Measurements from ENCODE around the gene SPTLC2. TPM values are rescaled to one million over a fixed set of nuclear protein-coding genes. Genes with fewer than 3 reads are reported as not detected.
"Not testable (repeated sequence)": the region's sequence is repeated elsewhere in the genome, so short reads cannot be mapped to it uniquely, and the experiment has no call there.

SPTLC2 gene
- total RNA-seq, 1 experiment from 2014 or later, result 10.9 TPM

DNA sequence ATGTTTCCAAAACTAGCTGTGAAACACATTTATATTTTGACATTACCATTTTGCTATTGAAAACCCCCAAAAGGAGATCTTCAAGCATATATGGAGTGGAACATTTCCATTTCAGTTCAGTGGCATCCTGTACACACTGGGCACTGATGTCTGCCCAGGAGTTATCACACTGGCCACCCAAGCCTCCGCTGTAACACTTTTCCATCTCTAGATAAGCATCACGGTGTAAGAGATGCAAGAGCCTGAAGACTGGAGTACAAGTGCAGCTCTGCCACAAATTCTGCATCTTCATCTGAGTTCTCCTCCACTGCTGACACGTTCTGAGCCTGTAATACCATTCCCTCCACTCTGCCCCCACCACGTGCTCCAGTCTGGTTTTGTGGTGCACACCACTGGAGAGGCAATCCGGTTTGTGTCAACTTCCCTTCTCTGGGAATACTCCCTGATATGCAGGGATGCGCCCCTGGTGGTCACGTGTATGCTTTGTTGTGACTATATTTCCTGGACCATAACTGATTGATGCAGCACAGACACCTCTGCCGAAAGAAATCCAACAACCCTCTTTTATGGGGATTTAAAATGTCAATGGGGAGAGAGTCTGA, 12.7 kb downstream of the SPTLC2 start:
- DNase-seq, result no peak
- no peak overlapping the region for H3K4me3 ChIP-seq
- no peaks in the 10 kb centered on the region for H3K9me3 ChIP-seq
- H3K36me3 ChIP-seq, result no peaks in the 10 kb centered on the region
- H3K27me3 ChIP-seq, result no peaks in the 10 kb centered on the region

DNA sequence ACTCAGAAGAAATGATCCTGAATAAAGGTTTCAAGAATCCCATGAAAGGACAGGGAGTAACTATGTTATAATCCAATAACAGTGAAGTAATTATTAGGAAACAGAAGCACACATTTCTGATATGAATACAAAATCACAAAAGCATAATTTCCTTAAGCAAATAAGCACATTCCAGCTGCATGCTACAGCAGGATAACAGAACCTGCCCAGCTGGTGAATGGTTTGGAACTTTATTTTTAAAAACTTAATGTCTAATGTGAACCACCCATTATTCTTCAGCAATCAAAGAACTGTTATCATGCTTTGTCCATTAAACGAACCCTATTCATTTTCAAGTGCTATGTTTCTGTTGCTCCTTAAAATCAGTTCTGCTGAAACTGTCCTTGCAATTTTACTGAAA, 13.4 kb downstream of the SPTLC2 start:
- Histone ChIP-seq H3K36me3 (no peaks in the 10 kb centered on the region), H3K4me3 (no peak overlapping the region), H3K27me3 (no peaks in the 10 kb centered on the region), H3K9me3 (no peaks in the 10 kb centered on the region)
- DNase-seq, result no peak

DNA sequence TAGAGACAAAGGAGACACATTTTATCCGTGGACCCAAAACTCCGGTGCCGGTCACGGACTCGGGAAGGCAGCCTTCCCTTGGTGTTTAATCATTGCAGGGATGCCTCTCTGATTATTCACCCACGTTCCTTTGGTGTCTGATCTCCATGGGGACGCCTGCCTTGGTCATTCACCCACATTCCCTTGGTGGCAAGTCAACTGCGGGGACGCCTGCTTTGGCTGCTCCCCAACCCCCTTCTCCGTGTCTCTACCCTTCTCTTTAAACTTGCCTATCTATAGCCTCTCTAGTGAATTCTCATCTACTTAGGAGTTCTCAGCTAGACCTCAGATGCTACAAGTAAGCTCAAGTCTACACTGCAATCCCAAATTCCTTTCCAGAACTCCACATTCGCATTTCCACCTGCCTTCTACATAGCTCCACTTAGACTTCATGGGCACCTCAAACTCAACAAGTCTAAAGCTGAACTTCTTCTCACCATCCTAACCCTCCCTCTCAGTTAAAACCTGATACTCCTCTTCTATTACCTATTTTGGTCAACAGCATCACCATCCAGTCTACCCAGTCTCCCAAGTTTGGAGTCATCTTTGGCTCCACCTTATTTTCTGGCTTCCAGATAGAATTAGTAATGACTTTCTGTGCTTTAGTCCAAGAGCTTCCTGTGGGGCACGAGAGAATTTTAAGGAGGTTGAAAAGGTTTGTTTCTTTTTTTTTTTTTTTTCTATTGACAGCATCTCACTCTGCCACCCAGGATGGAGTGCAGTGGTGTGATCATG, 14.4 kb downstream of the SPTLC2 start:
- DNase-seq, result no peak
- no peaks in the 10 kb centered on the region for H3K9me3 ChIP-seq

GRCh38 chr14:77599889-77600288, 16.5 kb downstream of the SPTLC2 start:
- H3K36me3 ChIP-seq, result no peaks in the 10 kb centered on the region
- H3K9me3 ChIP-seq, result no peaks in the 10 kb centered on the region
- DNase-seq, result no peak
- no peaks in the 10 kb centered on the region for H3K27me3 ChIP-seq
- H3K4me3 ChIP-seq, result no peak overlapping the region

More for the DNA sequence above, 14.4 kb downstream of the SPTLC2 start:
- Histone ChIP-seq H3K36me3 (no peaks in the 10 kb centered on the region), H3K4me3 (no peak overlapping the region), H3K27me3 (no peaks in the 10 kb centered on the region)

DNA sequence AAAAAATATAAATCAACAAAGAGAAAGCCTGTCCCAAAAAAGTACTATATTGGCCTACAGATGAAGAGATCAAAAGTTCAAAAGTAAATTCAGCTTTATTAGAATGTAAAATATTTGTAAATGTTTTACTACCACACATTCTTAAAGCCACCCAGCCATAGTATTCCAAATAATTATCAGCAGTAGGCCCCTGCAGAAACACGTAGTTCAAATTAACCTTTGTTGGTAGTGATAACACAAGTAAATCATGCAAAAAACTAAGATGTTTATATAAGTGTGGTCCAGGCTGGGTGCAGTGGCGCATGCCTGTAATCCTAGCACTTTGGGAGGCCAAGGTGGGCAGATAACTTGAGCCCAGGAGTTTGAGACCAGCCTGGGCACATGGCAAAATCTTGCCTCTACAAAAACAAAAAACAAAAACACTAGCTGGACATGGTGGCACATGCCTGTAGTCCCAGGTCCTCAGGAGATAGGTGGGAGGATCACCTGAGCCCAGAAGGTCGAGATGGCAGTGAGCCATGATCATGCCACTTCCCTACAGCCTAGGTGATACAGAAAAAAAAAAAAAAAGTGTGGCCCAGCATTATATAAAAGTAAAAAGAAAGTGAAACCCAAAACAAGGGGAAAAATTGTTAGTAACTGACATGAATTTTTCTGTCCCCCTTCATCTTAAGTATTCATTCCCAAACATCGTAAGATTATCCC, 17.9 kb downstream of the SPTLC2 start:
- Histone ChIP-seq H3K9me3 (no peaks in the 10 kb centered on the region), H3K36me3 (no peaks in the 10 kb centered on the region), H3K4me3 (no peak overlapping the region), H3K27me3 (no peaks in the 10 kb centered on the region)
- no peak for DNase-seq

DNA sequence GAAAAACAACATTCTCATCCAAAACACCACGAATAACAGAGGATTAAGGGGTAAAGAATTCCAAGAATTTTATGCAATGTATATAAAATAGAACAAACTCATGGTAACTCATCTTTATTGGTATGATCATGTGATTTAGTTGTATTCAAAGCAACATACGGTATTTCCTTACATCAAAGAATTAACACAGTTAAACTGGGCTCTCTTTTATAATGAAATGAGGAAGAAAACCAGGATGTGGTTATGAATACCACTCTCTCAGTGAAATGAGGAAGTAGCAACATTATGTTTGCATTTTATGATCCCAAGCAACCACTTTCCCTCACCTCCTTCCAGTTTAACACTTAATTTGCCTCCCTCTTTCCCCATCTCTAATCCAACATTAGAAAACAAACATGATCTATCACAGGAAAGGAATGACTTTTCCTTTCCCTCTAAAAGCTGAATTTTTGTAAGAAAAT, 22.9 kb downstream of the SPTLC2 start:
- no peaks in the 10 kb centered on the region for H3K36me3 ChIP-seq
- H3K9me3 ChIP-seq, result no peaks in the 10 kb centered on the region
- no peak overlapping the region for H3K4me3 ChIP-seq
- H3K27me3 ChIP-seq, result no peaks in the 10 kb centered on the region
- no peak for DNase-seq

DNA sequence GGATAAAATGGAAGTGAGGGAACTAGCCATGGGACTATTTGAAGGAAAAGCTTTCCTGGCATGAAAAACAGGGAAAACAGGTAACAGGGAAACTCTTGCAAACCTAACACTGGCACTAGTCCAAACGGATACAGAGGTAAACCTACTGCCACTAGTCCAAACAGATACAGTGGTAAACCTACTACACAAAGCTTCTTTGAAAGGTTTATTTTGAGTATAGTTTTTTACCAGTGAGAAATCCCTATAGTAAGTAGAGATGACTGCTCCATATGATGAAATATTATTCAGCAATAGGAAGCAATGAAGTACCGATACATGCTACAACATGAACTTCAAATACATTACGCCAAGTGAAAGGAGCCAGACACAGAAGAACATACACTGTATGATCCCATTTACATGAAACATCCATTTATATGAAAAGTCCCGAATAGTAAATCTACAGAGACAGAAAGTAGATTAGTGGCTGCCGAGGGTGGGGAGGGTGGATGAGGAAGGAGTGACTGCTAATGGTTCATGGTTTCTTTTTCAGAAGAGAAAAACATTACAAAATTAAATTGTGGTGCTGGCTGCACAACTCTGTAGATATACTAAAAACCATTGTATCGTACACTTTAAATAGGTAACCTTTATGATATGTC, 25.5 kb downstream of the SPTLC2 start:
- Histone ChIP-seq H3K4me3 (no peak overlapping the region), H3K36me3 (no peaks in the 10 kb centered on the region), H3K9me3 (no peaks in the 10 kb centered on the region), H3K27me3 (no peaks in the 10 kb centered on the region)
- DNase-seq, result no peak

DNA sequence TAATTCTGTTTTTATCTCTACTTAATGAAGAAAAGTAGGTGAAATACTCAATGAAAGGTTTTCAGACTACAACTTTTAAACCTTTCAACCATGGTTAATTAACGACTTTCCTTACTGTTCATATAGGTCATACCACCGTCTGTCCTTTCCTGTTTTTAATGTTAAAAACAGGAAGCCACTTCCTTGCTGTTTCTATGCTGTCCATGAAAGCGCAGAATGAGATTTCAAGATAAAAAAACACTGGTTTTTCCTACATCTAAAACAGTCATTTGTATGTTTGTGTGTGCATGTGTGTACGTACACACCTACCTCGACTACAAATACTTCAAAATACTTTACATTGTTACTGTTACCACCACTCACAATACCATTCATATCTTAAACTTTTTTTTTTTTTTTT, 27.3 kb downstream of the SPTLC2 start:
- H3K4me3 ChIP-seq, result no peak overlapping the region
- no peaks in the 10 kb centered on the region for H3K36me3 ChIP-seq
- H3K27me3 ChIP-seq, result no peaks in the 10 kb centered on the region
- DNase-seq, result no peak
- H3K9me3 ChIP-seq, result no peaks in the 10 kb centered on the region

- H3K36me3 ChIP-seq, H3K9me3 ChIP-seq, DNase-seq, H3K4me3 ChIP-seq, H3K27me3 ChIP-seq: not testable (repeated sequence)
Observed at GRCh38 chr14:77588411-77589025, 27.9 kb downstream of the SPTLC2 start.

GRCh38 chr14:77585385-77585784, 31.1 kb downstream of the SPTLC2 start:
- Histone ChIP-seq H3K9me3 (no peaks in the 10 kb centered on the region), H3K36me3 (no peaks in the 10 kb centered on the region), H3K27me3 (no peaks in the 10 kb centered on the region), H3K4me3 (no peak overlapping the region)
- no peak for DNase-seq

GRCh38 chr14:77584809-77585208, 31.6 kb downstream of the SPTLC2 start:
- Histone ChIP-seq H3K27me3 (no peaks in the 10 kb centered on the region), H3K9me3 (no peaks in the 10 kb centered on the region), H3K36me3 (no peaks in the 10 kb centered on the region), H3K4me3 (no peak overlapping the region)
- DNase-seq, result peak; percentile 6

DNA sequence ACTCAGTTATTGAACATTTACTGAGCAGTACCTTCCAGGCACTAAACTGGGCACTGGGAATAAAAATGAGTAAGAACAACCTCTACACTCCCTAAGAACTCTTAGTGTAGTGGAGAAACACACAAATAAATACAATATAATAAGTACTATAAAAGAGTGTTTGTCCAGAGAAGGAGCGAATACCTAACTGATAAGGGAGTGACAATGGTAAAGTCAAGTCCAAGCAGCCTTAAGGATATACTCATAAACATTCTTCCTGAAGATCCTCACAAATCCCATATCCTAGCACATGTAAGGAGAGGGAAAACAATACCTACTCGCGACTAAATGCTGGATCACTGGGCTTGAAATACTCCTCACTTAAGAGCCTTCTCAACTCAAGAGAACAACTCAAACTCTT, 32.8 kb downstream of the SPTLC2 start:
- Histone ChIP-seq H3K27me3 (no peaks in the 10 kb centered on the region), H3K36me3 (no peaks in the 10 kb centered on the region), H3K4me3 (no peak overlapping the region), H3K9me3 (no peaks in the 10 kb centered on the region)
- no peak for DNase-seq

- Histone ChIP-seq H3K4me3 (no peak overlapping the region), H3K9me3 (no peaks in the 10 kb centered on the region), H3K36me3 (no peaks in the 10 kb centered on the region), H3K27me3 (no peaks in the 10 kb centered on the region)
- DNase-seq, result peak; percentile 19
Observed at GRCh38 chr14:77582511-77582910, 33.9 kb downstream of the SPTLC2 start.

DNA sequence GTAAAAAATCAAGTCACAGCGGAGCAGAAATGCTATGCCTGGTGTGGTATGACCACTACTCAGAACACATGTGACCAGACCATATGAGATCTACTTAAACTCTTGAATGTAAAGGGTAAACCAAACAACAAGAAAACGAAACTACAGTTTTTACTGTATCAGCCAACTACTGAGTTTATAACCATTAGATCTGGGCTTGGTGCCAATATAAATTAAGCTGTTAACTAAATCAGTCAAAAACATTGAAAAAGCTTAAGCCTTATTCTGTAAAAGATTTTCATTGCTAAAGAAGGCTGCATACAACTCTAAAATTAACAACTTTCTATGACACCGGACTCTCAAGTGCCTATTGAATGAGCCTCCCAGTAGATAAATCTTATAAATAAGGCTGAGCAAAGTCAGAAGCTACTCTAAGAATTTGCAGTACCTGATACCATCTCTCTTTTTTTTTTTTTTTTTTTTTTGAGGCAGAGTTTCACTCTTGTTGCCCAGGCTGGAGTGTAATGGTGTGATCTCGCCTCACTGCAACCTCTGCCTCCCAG, 35.4 kb downstream of the SPTLC2 start:
- Histone ChIP-seq H3K4me3 (peak overlapping the region; percentile 21; the same call in 1 of the 2 replicates), H3K9me3 (no peaks in the 10 kb centered on the region), H3K27me3 (no peaks in the 10 kb centered on the region), H3K36me3 (no peaks in the 10 kb centered on the region)
- DNase-seq, result no peak

DNA sequence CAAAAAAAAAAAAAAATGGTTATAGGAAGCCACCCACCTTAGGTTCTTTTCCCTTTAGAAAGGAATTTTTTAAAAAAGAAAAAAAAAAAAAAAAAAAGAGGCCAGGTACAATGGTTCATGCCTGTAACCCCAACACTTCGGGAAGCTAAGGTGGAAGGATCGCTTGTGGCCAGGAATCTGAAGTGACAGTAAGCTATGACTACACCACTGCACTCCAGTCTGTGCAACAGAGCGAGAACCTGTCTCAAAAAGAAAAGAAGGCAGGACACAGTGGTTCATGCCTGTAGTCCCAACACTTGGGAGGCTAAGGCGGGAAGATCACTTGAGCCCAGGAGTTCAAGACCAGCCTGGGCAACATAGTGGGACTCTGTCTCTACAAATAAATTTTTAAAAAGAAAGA, 36.0 kb downstream of the SPTLC2 start:
- H3K27me3 ChIP-seq, result no peaks in the 10 kb centered on the region
- peak overlapping the region; percentile 21; the same call in 1 of the 2 replicates for H3K4me3 ChIP-seq
- H3K36me3 ChIP-seq, result no peaks in the 10 kb centered on the region
- no peaks in the 10 kb centered on the region for H3K9me3 ChIP-seq
- no peak for DNase-seq

DNA sequence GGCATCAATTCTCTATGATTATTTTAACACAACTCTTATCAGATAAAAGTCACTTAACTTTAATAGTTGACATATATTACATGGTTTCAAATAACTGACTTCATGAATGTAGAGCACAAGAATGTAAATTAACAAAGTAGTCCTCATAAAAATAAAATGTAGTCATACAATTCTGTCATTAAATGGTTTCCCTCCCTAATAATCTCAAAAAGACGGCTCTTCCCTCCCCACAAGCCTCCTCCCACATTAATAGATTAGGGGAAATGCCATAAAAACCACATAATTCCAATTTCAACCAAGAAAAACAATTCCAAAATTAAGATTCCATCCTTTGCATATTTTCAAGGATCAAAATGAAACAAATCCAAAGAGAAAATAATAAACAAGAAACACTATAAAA, 36.7 kb downstream of the SPTLC2 start:
- Histone ChIP-seq H3K4me3 (no peak overlapping the region), H3K9me3 (no peaks in the 10 kb centered on the region), H3K27me3 (no peaks in the 10 kb centered on the region), H3K36me3 (no peaks in the 10 kb centered on the region)
- no peak for DNase-seq
